ENCODE measurements around the gene XYLT1.

XYLT1 gene

GRCh38 chr16:17362183-17362582 lies 108.6 kb downstream of the XYLT1 start:
- peaks cover 49% of the 10 kb centered on the region for H3K4me1 ChIP-seq (ENCODE audit: control insufficient read depth, low read length)
- no peaks in the 10 kb centered on the region for H3F3A ChIP-seq (ENCODE audit: control insufficient read depth, insufficient read depth)
- H3K9me2 ChIP-seq (replicated peaks; ENCODE audit: control insufficient read depth, low read length) = no peaks in the 10 kb centered on the region
- no peaks in the 10 kb centered on the region for H3K27me3 ChIP-seq (ENCODE audit: control insufficient read depth, low read length)
- no peaks in the 10 kb centered on the region for H4K20me1 ChIP-seq (ENCODE audit: control insufficient read depth, insufficient read depth, low read depth, low read length)
- no peaks in the 10 kb centered on the region for H3K9me3 ChIP-seq (ENCODE audit: control insufficient read depth, insufficient read depth, low read length)
- no peak overlapping the region for H3K4me2 ChIP-seq (ENCODE audit: low read length)
- no peak overlapping the region for H3K4me3 ChIP-seq (ENCODE audit: low read length)
- TF ChIP-seq CTCF (IDR thresholded peaks at IDR 0.05; ENCODE audit: low read depth, low read length, poor library complexity, severe bottlenecking) = no peak
- no peak for TF ChIP-seq EZH2phosphoT487 (IDR thresholded peaks at IDR 0.05; ENCODE audit: borderline replicate concordance, low read length)
- no peak overlapping the region for H3K27ac ChIP-seq (ENCODE audit: low read depth, low read length)
- H3K36me3 ChIP-seq (ENCODE audit: control insufficient read depth, low read length) = no peaks in the 10 kb centered on the region
- peaks cover 31% of the 10 kb centered on the region for H3K79me2 ChIP-seq (ENCODE audit: control insufficient read depth, low read length)

- H3K4me3 ChIP-seq (ENCODE audit: low read length) = no peak overlapping the region
- H3F3A ChIP-seq (ENCODE audit: control insufficient read depth, insufficient read depth) = no peaks in the 10 kb centered on the region
- H3K9me2 ChIP-seq (replicated peaks; ENCODE audit: control insufficient read depth, low read length) = no peaks in the 10 kb centered on the region
- no peaks in the 10 kb centered on the region for H3K9me3 ChIP-seq (ENCODE audit: control insufficient read depth, insufficient read depth, low read length)
- H3K79me2 ChIP-seq (ENCODE audit: control insufficient read depth, low read length) = peaks cover 19% of the 10 kb centered on the region
- H3K36me3 ChIP-seq (ENCODE audit: control insufficient read depth, low read length) = no peaks in the 10 kb centered on the region
- no peak overlapping the region for H3K4me2 ChIP-seq (ENCODE audit: low read length)
- no peaks in the 10 kb centered on the region for H3K27me3 ChIP-seq (ENCODE audit: control insufficient read depth, low read length)
- TF ChIP-seq EZH2phosphoT487 (IDR thresholded peaks at IDR 0.05; ENCODE audit: borderline replicate concordance, low read length) = no peak
- TF ChIP-seq CTCF (IDR thresholded peaks at IDR 0.05; ENCODE audit: low read depth, low read length, poor library complexity, severe bottlenecking) = no peak
- H3K4me1 ChIP-seq (ENCODE audit: control insufficient read depth, low read length) = peaks cover 36% of the 10 kb centered on the region
- no peak overlapping the region for H3K27ac ChIP-seq (ENCODE audit: low read depth, low read length)
- no peaks in the 10 kb centered on the region for H4K20me1 ChIP-seq (ENCODE audit: control insufficient read depth, insufficient read depth, low read depth, low read length)
Measured at GRCh38 chr16:17360693-17361122, 110.1 kb downstream of the XYLT1 start.

- H3K4me1 ChIP-seq (ENCODE audit: control insufficient read depth, low read length) = peaks cover 35% of the 10 kb centered on the region
- no peaks in the 10 kb centered on the region for H3K9me2 ChIP-seq (replicated peaks; ENCODE audit: control insufficient read depth, low read length)
- H3K4me2 ChIP-seq (ENCODE audit: low read length) = peak overlapping the region; percentile 25
- no peaks in the 10 kb centered on the region for H3K27me3 ChIP-seq (ENCODE audit: control insufficient read depth, low read length)
- no peaks in the 10 kb centered on the region for H3K36me3 ChIP-seq (ENCODE audit: control insufficient read depth, low read length)
- no peak for TF ChIP-seq EZH2phosphoT487 (IDR thresholded peaks at IDR 0.05; ENCODE audit: borderline replicate concordance, low read length)
- no peak for TF ChIP-seq CTCF (IDR thresholded peaks at IDR 0.05; ENCODE audit: low read depth, low read length, poor library complexity, severe bottlenecking)
- H3K79me2 ChIP-seq (ENCODE audit: control insufficient read depth, low read length) = peaks cover 19% of the 10 kb centered on the region
- no peaks in the 10 kb centered on the region for H3K9me3 ChIP-seq (ENCODE audit: control insufficient read depth, insufficient read depth, low read length)
- H3K4me3 ChIP-seq (ENCODE audit: low read length) = peak overlapping the region; percentile 14; the same call in 1 of the 2 replicates
- H3F3A ChIP-seq (ENCODE audit: control insufficient read depth, insufficient read depth) = no peaks in the 10 kb centered on the region
- no peak overlapping the region for H3K27ac ChIP-seq (ENCODE audit: low read depth, low read length)
- H4K20me1 ChIP-seq (ENCODE audit: control insufficient read depth, insufficient read depth, low read depth, low read length) = no peaks in the 10 kb centered on the region
Measured at GRCh38 chr16:17359788-17360390, 110.9 kb downstream of the XYLT1 start.

All from DOHH2 (cell line).